H1 (cell line): ENCODE results near the gene NEB. TPM values are rescaled to one million over a fixed set of nuclear protein-coding genes. Genes with fewer than 3 reads are reported as not detected.

Experiments used
- CTCF ChIA-PET: fragments of 300-600 bp; sonication (Branson Sonifier 250); formaldehyde crosslinking; loops from one replicate; lab custom pipeline; 2021; ENCODE audit not compliant: partially characterized antibody; lab: Charles Lee
- POLR2A ChIA-PET: fragments of 300-600 bp; sonication (Branson Sonifier 250); formaldehyde crosslinking; loops from one replicate; lab custom pipeline; 2021; ENCODE audit warnings: inconsistent platforms; ENCODE audit not compliant: partially characterized antibody; lab: Charles Lee
- DNase-seq, 2 experiments: peaks; one replicate each; pipeline versions ENCODE4 v3.0.0 to v3.0.0-alpha.2; 2010 to 2022; ENCODE audit warnings: low spot score in 2 of 2, low read depth in 1 of 2, mixed read lengths in 1 of 2
- FAIRE-seq: peaks from 2 replicates; lab custom pipeline; 2011; peaks lifted over from hg19 to GRCh38; lab: Jason Lieb, UNC
- H2AFZ ChIP-seq: 2 replicates; pipeline ENCODE4 v1.8.1; 2012; ENCODE audit warnings: low read length, inconsistent platforms
- H2AK5ac ChIP-seq: 2 replicates; pipeline ENCODE4 v1.6.1; 2013; ENCODE audit warnings: low read depth, low read length
- H2BK120ac ChIP-seq: replicated peaks from 2 replicates; pipeline ENCODE3; 2013; ENCODE audit warnings: low read depth, low read length, inconsistent platforms
- H2BK12ac ChIP-seq: 2 replicates; pipeline ENCODE4 v1.6.1; 2013; ENCODE audit warnings: low read depth, low read length
- H2BK15ac ChIP-seq: 2 replicates; pipeline ENCODE4 v1.6.1; 2013; ENCODE audit warnings: low read length
- H2BK20ac ChIP-seq: 2 replicates; pipeline ENCODE4 v1.6.1; 2013; ENCODE audit warnings: low read length
- H2BK5ac ChIP-seq: 2 replicates; pipeline ENCODE4 v1.6.1; 2013; ENCODE audit warnings: low read depth, low read length
- H3K14ac ChIP-seq: 2 replicates; pipeline ENCODE4 v1.6.1; 2013; ENCODE audit warnings: inconsistent platforms; ENCODE audit not compliant: insufficient read length
- H3K18ac ChIP-seq: 2 replicates; pipeline ENCODE4 v1.6.1; 2013; ENCODE audit warnings: low read length; ENCODE audit errors: extremely low read depth
- H3K23ac ChIP-seq: 2 replicates; pipeline ENCODE4 v1.6.1; 2013; ENCODE audit warnings: inconsistent platforms; ENCODE audit not compliant: insufficient read length
- H3K23me2 ChIP-seq: 2 replicates; pipeline ENCODE4 v1.6.1; 2013; ENCODE audit warnings: low read depth, low read length
- H3K27ac ChIP-seq: 2 replicates; pipeline ENCODE4 v1.6.1; 2011; ENCODE audit warnings: low read depth, low read length, inconsistent platforms
- H3K27me3 ChIP-seq, 4 experiments: replicated peaks in 1 of 4; 1 replicate in 1 of 4; 2 replicates in 3 of 4; pipeline versions ENCODE4 v1.6.1 to v1.8.1; 2011 to 2013; ENCODE audit warnings: low read length in 3 of 4, mild to moderate bottlenecking in 3 of 4, inconsistent platforms in 2 of 4, mixed read lengths in 2 of 4, moderate library complexity in 1 of 4; ENCODE audit not compliant: control insufficient read depth in 3 of 4, insufficient read depth in 3 of 4; ENCODE audit errors: extremely low read depth in 1 of 4
- H3K36me3 ChIP-seq, 4 experiments: 2 replicates each; pipeline versions ENCODE4 v1.6.1 to v1.8.1; 2011 to 2013; ENCODE audit warnings: mild to moderate bottlenecking in 4 of 4, low read length in 3 of 4, moderate library complexity in 2 of 4, control low read depth in 1 of 4, inconsistent platforms in 1 of 4; ENCODE audit not compliant: insufficient read depth in 4 of 4, control insufficient read depth in 2 of 4
- H3K4ac ChIP-seq: replicated peaks from 2 replicates; pipeline ENCODE3; 2013; ENCODE audit warnings: low read length, low read depth, mixed read lengths, inconsistent platforms; ENCODE audit not compliant: insufficient read length
- H3K4me1 ChIP-seq, 4 experiments: replicated peaks in 1 of 4; 1 replicate in 1 of 4; 2 replicates in 3 of 4; pipeline versions ENCODE4 v1.6.1 to v1.8.1; 2011 to 2013; ENCODE audit warnings: low read length in 3 of 4, inconsistent platforms in 2 of 4, mixed read lengths in 1 of 4; ENCODE audit not compliant: insufficient read depth in 4 of 4, control insufficient read depth in 3 of 4
- H3K4me2 ChIP-seq, 2 experiments: 2 replicates each; pipeline versions ENCODE4 v1.6.1 to v1.8.1; 2011 to 2013; ENCODE audit warnings: low read depth in 2 of 2, low read length in 2 of 2, control low read depth in 1 of 2, inconsistent platforms in 1 of 2, mild to moderate bottlenecking in 1 of 2; ENCODE audit not compliant: insufficient read depth in 1 of 2
- H3K4me3 ChIP-seq, 4 experiments: fragments of 200-600, 300-600 bp in 1 of 4; sonication (generic), shearing (Covaris generic), sonication (Bioruptor Twin) in 1 of 4; 2 replicates each; pipeline versions ENCODE4 v1.5.1 to v1.8.1; 2011 to 2016; ENCODE audit warnings: low read length in 4 of 4, low read depth in 3 of 4, control low read depth in 2 of 4, inconsistent platforms in 2 of 4, mild to moderate bottlenecking in 2 of 4, mixed read lengths in 1 of 4, moderate library complexity in 1 of 4; ENCODE audit not compliant: insufficient read depth in 2 of 4; ENCODE audit errors: extremely low read depth in 1 of 4
- H3K56ac ChIP-seq: replicated peaks from 2 replicates; pipeline ENCODE3; 2013; ENCODE audit warnings: low read depth, mild to moderate bottlenecking, mixed read lengths, low read length, inconsistent platforms; ENCODE audit not compliant: insufficient read length
- H3K79me1 ChIP-seq: 2 replicates; pipeline ENCODE4 v1.6.1; 2013; ENCODE audit warnings: low read depth, low read length, control low read depth
- H3K79me2 ChIP-seq, 2 experiments: 2 replicates each; pipeline versions ENCODE4 v1.6.1 to v1.8.1; 2012 to 2013; ENCODE audit warnings: low read length in 2 of 2, mild to moderate bottlenecking in 2 of 2, inconsistent platforms in 1 of 2; ENCODE audit not compliant: insufficient read depth in 2 of 2, control insufficient read depth in 1 of 2
- H3K9ac ChIP-seq, 4 experiments: replicated peaks in 1 of 4; 1 replicate in 1 of 4; 2 replicates in 3 of 4; pipeline versions ENCODE4 v1.6.1 to v1.8.1; 2011 to 2013; ENCODE audit warnings: low read depth in 3 of 4, low read length in 3 of 4, control low read depth in 2 of 4, mild to moderate bottlenecking in 2 of 4, moderate library complexity in 2 of 4, inconsistent platforms in 1 of 4; ENCODE audit errors: extremely low read depth in 1 of 4
- H3K9me3 ChIP-seq, 2 experiments: 2 replicates each; pipeline versions ENCODE4 v1.6.1 to v1.8.1; 2012 to 2013; ENCODE audit warnings: mild to moderate bottlenecking in 2 of 2, moderate library complexity in 2 of 2, control low read depth in 1 of 2, inconsistent platforms in 1 of 2, low read depth in 1 of 2, low read length in 1 of 2, mixed read lengths in 1 of 2; ENCODE audit not compliant: insufficient read depth in 2 of 2
- H4K20me1 ChIP-seq, 2 experiments: replicated peaks in 1 of 2; 2 replicates each; pipeline versions ENCODE3 to v1.8.1; 2011 to 2013; ENCODE audit warnings: inconsistent platforms in 2 of 2, low read length in 2 of 2, mild to moderate bottlenecking in 1 of 2; ENCODE audit not compliant: insufficient read depth in 2 of 2, control insufficient read depth in 1 of 2
- H4K5ac ChIP-seq: 2 replicates; pipeline ENCODE4 v1.6.1; 2013; ENCODE audit warnings: low read length, low read depth, mixed read lengths, inconsistent platforms; ENCODE audit not compliant: insufficient read length
- H4K8ac ChIP-seq: 2 replicates; pipeline ENCODE4 v1.8.0; 2013; ENCODE audit warnings: mild to moderate bottlenecking, moderate library complexity, low read length, inconsistent platforms; ENCODE audit not compliant: insufficient read depth; ENCODE audit errors: extremely low read depth
- H4K91ac ChIP-seq: replicated peaks from 2 replicates; pipeline ENCODE3; 2013; ENCODE audit warnings: low read length, mixed read lengths, inconsistent platforms; ENCODE audit not compliant: insufficient read length
- CBX8 ChIP-seq: fragments of 300-800, 300-1000 bp; sonication (generic); IDR thresholded peaks from 2 replicates; pipeline ENCODE4 v1.7.1; 2016; ENCODE audit warnings: low read depth, low read length, borderline replicate concordance
- CREB1 ChIP-seq: IDR thresholded peaks from 2 replicates; pipeline ENCODE4 v1.6.1; 2012; ENCODE audit warnings: inconsistent platforms
- FOSL1 ChIP-seq: IDR thresholded peaks from 2 replicates; pipeline ENCODE4 v1.6.1; 2011; ENCODE audit warnings: mild to moderate bottlenecking, low read depth, low read length, moderate library complexity; ENCODE audit not compliant: insufficient read depth
- HDAC6 ChIP-seq: IDR thresholded peaks from one replicate; pipeline ENCODE4 v1.7.1; 2012; ENCODE audit warnings: low read depth, mild to moderate bottlenecking, inconsistent platforms, low read length, moderate library complexity
- JUND ChIP-seq: IDR thresholded peaks from 2 replicates; pipeline ENCODE4 v1.6.1; 2011; ENCODE audit warnings: mild to moderate bottlenecking, improper control_type of control experiment, low read length
- MAFK ChIP-seq: IDR thresholded peaks from 2 replicates; pipeline ENCODE4 v1.6.1; 2012; ENCODE audit warnings: low read depth, mild to moderate bottlenecking, improper control_type of control experiment, low read length
- RNF2 ChIP-seq: fragments of 200-900, 300-1000 bp; sonication (generic); IDR thresholded peaks from 2 replicates; pipeline ENCODE4 v1.7.1; 2016; ENCODE audit warnings: borderline replicate concordance, low read depth, mild to moderate bottlenecking, antibody characterized with exemption, low read length; ENCODE audit not compliant: poor library complexity, severe bottlenecking; ENCODE audit errors: missing control alignments
- SIRT6 ChIP-seq: IDR thresholded peaks from one replicate; pipeline ENCODE4 v1.7.1; 2012; ENCODE audit warnings: low read length, inconsistent platforms
- SIX5 ChIP-seq: IDR thresholded peaks from 2 replicates; pipeline ENCODE4 v1.6.1; 2011; ENCODE audit warnings: mild to moderate bottlenecking, low read depth, low read length
- SP2 ChIP-seq: IDR thresholded peaks from 2 replicates; pipeline ENCODE4 v1.6.1; 2012; ENCODE audit warnings: mild to moderate bottlenecking, low read length, inconsistent platforms
- TAF7 ChIP-seq: optimal IDR thresholded peaks from 2 replicates; pipeline ENCODE3; 2011; ENCODE audit warnings: low read depth, mild to moderate bottlenecking, inconsistent platforms, low read length, moderate library complexity, borderline replicate concordance
- WGBS, 2 experiments: shearing (Covaris generic) in 1 of 2; methylation state at CpG; one replicate each; pipeline versions ENCODE4 v1.1.6 to v1.1.7; 2013 to 2015; ENCODE audit warnings: low lambda C conversion rate in 2 of 2, mixed read lengths in 2 of 2, inconsistent platforms in 1 of 2, low coverage in 1 of 2, missing lambda C conversion rate in 1 of 2; ENCODE audit not compliant: insufficient replicate concordance in 2 of 2, insufficient coverage in 1 of 2, insufficient read length in 1 of 2; ENCODE audit errors: extremely low coverage in 1 of 2, missing lambda C conversion rate in 1 of 2; 5-methylcytosine and 5-hydroxymethylcytosine counted together
- polyA plus RNA-seq, 7 experiments: library from polyadenylated mRNA; depleted of rRNA in 3 of 7; stranded (reverse) in 5 of 7; unstranded in 2 of 7; fragments of >200 nt in 5 of 7; fragments of 200-250 nt in 2 of 7; gene quantifications; 1 replicate in 5 of 7; 2 replicates in 1 of 7; 4 replicates in 1 of 7; pipeline versions ENCODE4 v1.2.1 to v1.2.3, GENCODE V29; 2011 to 2013; ENCODE audit warnings: missing spikeins in 2 of 7, mixed read lengths in 2 of 7
- total RNA-seq: library from RNA; stranded (reverse); fragmentation: NEBNext Ultra II Directional; extraction: Animal tissue kit (Norgen Biotek cat#: 25700); gene quantifications from 2 replicates; pipeline ENCODE4 v1.2.1, GENCODE V29; 2021

The NEB gene
- total and polyA plus RNA-seq, 2 of the 8 experiments (the other 6 are each of a cell fraction or from before 2014, with no cell fraction given) = 1.4 to 2.5 TPM

DNA sequence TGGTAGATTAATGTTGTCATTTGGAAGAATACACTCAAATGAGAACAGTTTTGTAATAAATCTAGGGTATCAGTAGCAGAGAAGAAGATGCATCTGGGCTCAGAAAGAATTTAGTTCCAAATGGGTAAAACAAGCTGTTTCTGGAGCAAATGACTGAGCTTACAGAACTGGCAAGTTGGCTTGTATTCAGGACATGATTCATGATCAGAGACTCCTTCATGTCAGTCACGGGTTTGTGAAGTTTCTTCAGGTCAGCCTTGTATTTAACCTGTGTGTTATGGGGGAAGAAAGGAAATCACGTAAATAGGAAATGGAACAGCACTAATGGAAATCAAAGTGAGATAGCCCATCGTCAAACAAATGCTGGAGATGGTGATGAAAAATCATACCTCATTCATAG, 215.5 kb downstream of the NEB start:
- no peaks in the 10 kb centered on the region for H3K79me2 ChIP-seq
- H3K23ac ChIP-seq = no peak overlapping the region
- H3K27ac ChIP-seq = no peak overlapping the region
- ChIA-PET CTCF (no interaction called here), POLR2A (no interaction called here)
- no peak overlapping the region for H4K8ac ChIP-seq
- H3K79me1 ChIP-seq = no peaks in the 10 kb centered on the region
- no peaks in the 10 kb centered on the region; a peak in 1 of 8 replicates for H3K36me3 ChIP-seq
- H2AK5ac ChIP-seq = no peak overlapping the region
- H2BK20ac ChIP-seq = no peak overlapping the region
- no peak for TF ChIP-seq HDAC6
- TF ChIP-seq MAFK = no peak
- no peak for TF ChIP-seq JUND
- TF ChIP-seq FOSL1 = no peak
- TF ChIP-seq SIRT6 = no peak
- no peak for TF ChIP-seq TAF7
- TF ChIP-seq SIX5 = no peak
- no peak for TF ChIP-seq CREB1
- TF ChIP-seq CBX8 = no peak
- no peak for TF ChIP-seq RNF2
- no peak for TF ChIP-seq SP2
- no peaks in the 10 kb centered on the region for H4K20me1 ChIP-seq
- H4K5ac ChIP-seq = no peak overlapping the region
- no peak overlapping the region for H4K91ac ChIP-seq
- no peak overlapping the region for H2BK12ac ChIP-seq
- no peak overlapping the region for H3K4ac ChIP-seq
- H2BK15ac ChIP-seq = no peak overlapping the region
- no peaks in the 10 kb centered on the region for H3K23me2 ChIP-seq
- H3K14ac ChIP-seq = no peak overlapping the region
- no peak overlapping the region for H2BK5ac ChIP-seq
- no peak overlapping the region for H3K4me2 ChIP-seq
- H3K4me3 ChIP-seq = no peak overlapping the region
- H3K4me1 ChIP-seq = peaks cover 0 to 3% (median 0%) of the 10 kb centered on the region in 4 experiments; a peak in 2 of 7 replicates
- H2BK120ac ChIP-seq = no peak overlapping the region
- no peak for DNase-seq
- H2AFZ ChIP-seq = no peak overlapping the region
- 93% methylated on average over 3 of the region's 3 CpGs; no CpG with 5 or more reads in 1 of the 2 experiments for WGBS, 2 experiments
- no peak overlapping the region for H3K9ac ChIP-seq
- no peaks in the 10 kb centered on the region for H3K9me3 ChIP-seq
- FAIRE-seq = no peak
- no peak overlapping the region for H3K18ac ChIP-seq
- no peak overlapping the region for H3K56ac ChIP-seq
- peaks cover 0 to 1% (median 0%) of the 10 kb centered on the region in 4 experiments; a peak in 1 of 7 replicates for H3K27me3 ChIP-seq
